Activated CD4-positive, alpha-beta T cell treated with anti-CD3 and anti-CD28 coated beads, Interleukin-2, amount 50 U/mL, for 1 hour (primary cell): ENCODE data around the gene YWHAH.
A peak's percentile ranks its signal among the peaks of the same experiment; 100 is the strongest.

Source experiments
- DNase-seq: peaks from one replicate; pipeline ENCODE4 v3.0.0-alpha.2; 2020

YWHAH gene

GRCh38 chr22:31943978-31944699 is at the start of gene YWHAH:
Gene YWHAH, plus strand, starts transcription at chr22:31944535. Its CDS starts 199 bp downstream, at chr22:31944734.
- DNase-seq = peak; percentile 80

- no peak for DNase-seq
Observed at GRCh38 chr22:31895411-31896123, 48.8 kb upstream of the YWHAH start.

GRCh38 chr22:31896472-31896871 is 47.9 kb upstream of the YWHAH start:
- DNase-seq = no peak

GRCh38 chr22:31897842-31898805 is 46.2 kb upstream of the YWHAH start:
- DNase-seq = no peak

GRCh38 chr22:31898926-31899325 is 45.4 kb upstream of the YWHAH start:
- no peak for DNase-seq

GRCh38 chr22:31899669-31900068 is 44.7 kb upstream of the YWHAH start:
- DNase-seq = no peak

- no peak for DNase-seq
Observed at GRCh38 chr22:31901388-31902137, 42.8 kb upstream of the YWHAH start.

GRCh38 chr22:31904651-31905050 is 39.7 kb upstream of the YWHAH start:
- DNase-seq = no peak

- DNase-seq = no peak
Observed at GRCh38 chr22:31905356-31905755, 39.0 kb upstream of the YWHAH start.

GRCh38 chr22:31906086-31906485 is 38.2 kb upstream of the YWHAH start:
- DNase-seq = no peak

GRCh38 chr22:31906569-31906968 is 37.8 kb upstream of the YWHAH start:
- DNase-seq = no peak

GRCh38 chr22:31909977-31910376 is 34.4 kb upstream of the YWHAH start:
- DNase-seq = no peak

GRCh38 chr22:31911565-31912406 is 32.5 kb upstream of the YWHAH start:
- no peak for DNase-seq

- DNase-seq = no peak
Observed at GRCh38 chr22:31912407-31912743, 32.0 kb upstream of the YWHAH start.

GRCh38 chr22:31915586-31915985 is 28.7 kb upstream of the YWHAH start:
- DNase-seq = no peak

- DNase-seq = no peak
Observed at GRCh38 chr22:31917227-31917921, 27.0 kb upstream of the YWHAH start.

- no peak for DNase-seq
Observed at GRCh38 chr22:31919730-31920129, 24.6 kb upstream of the YWHAH start.

GRCh38 chr22:31920306-31920705 is 24.0 kb upstream of the YWHAH start:
- DNase-seq = no peak

- no peak for DNase-seq
Observed at GRCh38 chr22:31921106-31921505, 23.2 kb upstream of the YWHAH start.

- DNase-seq = no peak
Observed at GRCh38 chr22:31922534-31922933, 21.8 kb upstream of the YWHAH start.

- DNase-seq = no peak
Observed at GRCh38 chr22:31923136-31923535, 21.2 kb upstream of the YWHAH start.
